SIG-M5 (cell line): ENCODE results near the gene ZNF716.
"Not testable (repeated sequence)": the region's sequence is repeated elsewhere in the genome, so short reads cannot be mapped to it uniquely, and the experiment has no call there.

ENCODE experiments used
- DNase-seq: peaks from one replicate; lab custom pipeline; 2025; lab: John Stamatoyannopoulos, UW

Gene ZNF716

GRCh38 chr7:57426629-57427003 is 23.4 kb upstream of the ZNF716 start:
- no peak for DNase-seq

DNA sequence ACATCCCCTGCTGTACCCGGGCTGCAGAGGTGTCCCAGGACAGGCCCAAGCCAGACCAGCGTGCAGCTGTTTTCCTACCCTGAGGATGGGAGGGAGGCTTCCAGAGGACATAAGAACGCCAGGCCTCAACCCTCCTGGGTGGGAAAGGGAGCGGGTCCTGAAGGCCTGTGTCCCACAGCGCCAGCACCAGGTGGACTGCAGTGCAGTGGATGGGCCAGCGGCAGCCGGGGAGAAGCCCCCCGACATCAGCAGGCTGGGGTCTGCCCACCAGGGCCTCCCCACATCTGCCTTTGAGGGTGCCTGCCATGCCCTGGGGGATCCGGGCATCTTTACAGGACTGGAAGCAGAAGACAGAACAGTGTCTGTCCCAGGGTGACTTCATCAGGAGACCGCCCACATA is 22.8 kb upstream of the ZNF716 start:
- DNase-seq, result no peak

- no peak for DNase-seq
Observed at GRCh38 chr7:57427594-57427993, 22.4 kb upstream of the ZNF716 start.

GRCh38 chr7:57432583-57432982 is 17.4 kb upstream of the ZNF716 start:
- DNase-seq, result no peak

DNA sequence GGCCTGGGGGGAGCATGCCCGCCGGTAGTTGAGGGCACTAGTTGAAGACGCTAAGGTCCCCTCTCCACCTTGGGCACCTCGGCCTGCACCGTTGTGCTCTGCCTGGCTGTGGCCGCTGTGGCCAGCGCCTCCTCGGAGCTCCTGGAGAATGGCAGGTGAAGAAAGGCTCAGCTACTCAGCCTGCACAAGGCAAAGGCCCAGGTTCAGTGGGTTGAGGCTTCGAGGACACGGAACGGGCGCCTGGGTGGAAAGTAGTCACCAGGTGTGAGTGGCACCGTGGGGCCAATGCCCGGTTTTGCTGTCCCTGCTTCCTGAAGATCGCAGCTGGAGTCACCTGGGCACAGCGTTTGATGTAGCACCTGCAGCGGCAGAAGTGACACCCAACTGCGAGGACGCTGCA is 12.4 kb upstream of the ZNF716 start:
- DNase-seq, result no peak

DNA sequence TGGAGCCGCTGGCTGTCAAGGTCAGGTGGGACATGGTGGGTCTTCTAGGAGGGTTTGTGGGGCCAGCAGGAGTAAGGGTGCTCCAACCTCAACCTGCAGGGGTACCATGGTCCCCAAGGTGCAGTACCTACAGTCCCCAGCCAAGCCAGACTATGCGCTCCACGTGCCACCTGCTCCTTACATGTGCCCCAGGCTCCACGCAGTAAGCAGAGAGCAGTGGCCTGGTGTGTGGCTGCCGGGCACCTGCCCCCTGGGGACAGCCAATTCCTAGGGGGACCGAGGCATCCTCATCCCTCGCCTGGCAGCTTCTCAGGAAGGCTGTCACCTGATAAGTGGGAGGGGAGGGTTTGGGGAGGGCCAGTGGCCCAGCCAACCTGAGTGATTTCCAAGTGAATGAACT is 11.7 kb upstream of the ZNF716 start:
- no peak for DNase-seq

- no peak for DNase-seq
Observed at GRCh38 chr7:57443567-57443966, 6.4 kb upstream of the ZNF716 start.

DNA sequence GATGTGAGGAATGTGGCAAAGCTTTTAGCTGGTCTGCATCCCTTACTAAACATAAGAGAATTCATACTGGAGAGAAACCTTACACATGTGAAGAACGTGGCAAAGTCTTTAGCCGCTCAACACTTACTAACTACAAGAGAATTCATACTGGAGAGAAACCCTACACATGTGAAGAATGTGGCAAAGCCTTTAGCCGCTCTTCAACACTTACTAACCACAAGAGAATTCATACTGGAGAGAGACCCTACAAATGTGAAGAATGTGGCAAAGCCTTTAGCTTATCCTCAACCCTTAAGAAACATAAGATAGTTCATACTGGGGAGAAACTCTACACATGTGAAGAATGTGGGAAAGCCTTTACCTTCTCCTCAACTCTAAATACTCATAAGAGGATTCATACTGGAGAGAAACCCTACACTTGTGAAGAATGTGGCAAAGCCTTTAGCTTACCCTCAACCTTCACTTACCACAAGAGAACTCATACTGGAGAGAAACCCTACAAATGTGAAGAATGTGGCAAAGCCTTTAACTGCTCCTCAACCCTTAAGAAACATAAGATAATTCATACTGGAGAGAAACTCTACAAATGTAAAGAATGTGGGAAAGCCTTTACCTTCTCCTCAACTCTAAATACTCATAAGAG is 19.3 kb downstream of the ZNF716 start:
- not testable (repeated sequence) for DNase-seq

GRCh38 chr7:57480304-57480703 is 30.3 kb downstream of the ZNF716 start:
- DNase-seq, result not testable (repeated sequence)

GRCh38 chr7:57485022-57485421 is 35.0 kb downstream of the ZNF716 start:
- DNase-seq, result not testable (repeated sequence)

GRCh38 chr7:57487957-57488356 is 38.0 kb downstream of the ZNF716 start:
- no peak for DNase-seq

DNA sequence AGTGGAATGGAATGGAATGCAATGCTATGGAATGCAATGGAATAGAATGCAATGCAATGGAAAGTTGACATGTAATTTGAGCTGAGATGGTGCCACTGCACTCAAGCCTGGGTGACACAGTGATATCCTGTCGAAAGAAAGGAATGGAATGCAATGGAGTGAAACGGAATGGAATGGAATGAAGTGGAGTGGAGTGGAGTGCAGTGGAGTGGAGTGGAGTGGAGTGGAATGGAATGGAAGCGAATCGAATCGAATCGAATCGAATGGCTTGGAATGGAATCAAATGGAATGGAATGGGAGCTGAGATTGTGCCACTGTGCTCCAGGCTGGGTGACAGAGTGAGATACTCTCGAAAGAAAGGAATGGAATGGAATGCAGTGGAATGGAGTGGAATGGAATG is 45.1 kb downstream of the ZNF716 start:
- not testable (repeated sequence) for DNase-seq

- DNase-seq, result no peak
Observed at GRCh38 chr7:57496395-57496794, 46.4 kb downstream of the ZNF716 start.

GRCh38 chr7:57505176-57505575 is 55.2 kb downstream of the ZNF716 start:
- no peak for DNase-seq
